NCI-H2107 treated with DMSO at 0.1 percent for 48 hours (cell line): ENCODE results near the gene LGALS3.
A peak's percentile ranks its signal among the peaks of the same experiment; 100 is the strongest.

ENCODE experiments used
- DNase-seq: peaks from one replicate; lab custom pipeline; 2025; ENCODE audit not compliant: unreplicated experiment; lab: John Stamatoyannopoulos, UW

The LGALS3 gene

DNA sequence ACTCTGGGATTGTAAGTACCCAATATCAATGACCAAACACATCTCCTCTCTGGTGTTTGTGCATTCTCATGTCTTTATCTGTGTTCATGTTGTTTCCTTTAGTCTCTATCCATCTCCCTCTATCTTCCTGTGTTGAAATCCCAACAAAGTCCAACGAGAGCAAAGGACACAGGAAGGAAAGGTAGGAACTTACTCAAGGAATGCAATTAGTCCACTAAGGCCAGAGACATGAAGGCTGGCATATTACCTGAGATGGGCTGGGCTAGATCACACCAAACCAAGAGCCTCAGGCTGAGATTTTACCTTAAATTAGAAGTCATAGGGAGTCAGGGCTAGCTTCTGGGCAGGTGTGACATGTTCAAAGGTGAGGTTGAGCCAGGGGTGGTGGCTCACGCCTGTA lies 14.3 kb upstream of the LGALS3 start:
- DNase-seq = no peak

DNA sequence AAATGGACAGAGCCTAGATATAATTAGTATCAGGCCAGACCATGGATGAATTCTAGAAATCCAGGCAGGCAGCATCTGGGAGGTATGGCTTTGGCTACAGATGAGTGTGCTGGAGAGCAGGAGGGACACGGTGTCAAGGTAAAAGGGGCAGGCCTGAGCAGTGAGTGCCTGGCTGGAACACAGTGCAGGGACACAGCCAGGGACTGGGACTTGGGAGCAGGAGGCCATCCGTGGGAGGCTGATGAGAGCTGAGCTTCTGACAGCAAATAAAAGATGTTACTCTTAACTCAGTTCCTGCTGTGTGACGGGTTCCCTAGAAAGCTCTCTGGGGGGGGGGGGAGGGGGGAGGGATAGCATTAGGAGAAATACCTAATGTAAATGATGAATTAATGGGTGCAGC lies 13.6 kb upstream of the LGALS3 start:
- DNase-seq = no peak

- no peak for DNase-seq
These were observed 13.2 kb upstream of the LGALS3 start for GRCh38 chr14:55115861-55116245.

DNA sequence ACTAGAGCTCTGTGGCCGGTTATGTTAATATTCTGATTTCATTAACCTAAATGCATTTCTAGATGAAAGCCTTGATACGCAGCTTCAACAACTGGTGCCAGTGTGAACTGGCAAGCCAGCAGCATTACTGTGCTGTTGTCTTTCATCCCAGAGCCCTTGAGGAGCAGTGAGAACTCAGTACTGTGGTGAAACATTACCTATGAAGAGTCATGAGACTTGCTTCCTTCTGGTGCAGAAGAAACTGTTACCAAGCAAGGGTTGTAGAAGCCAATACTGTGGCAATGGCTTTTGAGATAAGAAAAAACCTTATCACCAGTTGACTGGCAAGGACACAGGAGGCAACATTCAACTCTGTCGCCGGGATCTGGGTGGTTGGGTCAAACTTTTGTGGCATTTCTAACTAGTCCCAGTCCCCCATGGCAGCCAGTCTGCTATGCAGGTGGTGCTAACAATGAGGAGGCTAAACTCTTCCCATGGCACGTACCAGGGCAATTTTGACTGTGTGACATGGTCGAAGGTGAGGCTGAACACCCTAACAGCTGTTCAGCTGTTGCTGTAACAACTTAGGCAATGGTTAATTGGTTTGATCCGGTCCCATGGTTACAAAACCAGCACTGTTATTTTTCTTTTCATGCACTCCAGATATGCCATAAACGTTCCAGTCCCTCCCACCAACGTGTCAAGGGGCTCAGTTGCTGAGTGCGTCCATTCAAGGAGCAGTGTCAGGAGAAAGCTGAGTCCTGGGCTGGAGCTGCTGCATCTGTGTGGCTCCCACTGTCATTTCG lies 12.6 kb upstream of the LGALS3 start:
- DNase-seq = no peak

DNA sequence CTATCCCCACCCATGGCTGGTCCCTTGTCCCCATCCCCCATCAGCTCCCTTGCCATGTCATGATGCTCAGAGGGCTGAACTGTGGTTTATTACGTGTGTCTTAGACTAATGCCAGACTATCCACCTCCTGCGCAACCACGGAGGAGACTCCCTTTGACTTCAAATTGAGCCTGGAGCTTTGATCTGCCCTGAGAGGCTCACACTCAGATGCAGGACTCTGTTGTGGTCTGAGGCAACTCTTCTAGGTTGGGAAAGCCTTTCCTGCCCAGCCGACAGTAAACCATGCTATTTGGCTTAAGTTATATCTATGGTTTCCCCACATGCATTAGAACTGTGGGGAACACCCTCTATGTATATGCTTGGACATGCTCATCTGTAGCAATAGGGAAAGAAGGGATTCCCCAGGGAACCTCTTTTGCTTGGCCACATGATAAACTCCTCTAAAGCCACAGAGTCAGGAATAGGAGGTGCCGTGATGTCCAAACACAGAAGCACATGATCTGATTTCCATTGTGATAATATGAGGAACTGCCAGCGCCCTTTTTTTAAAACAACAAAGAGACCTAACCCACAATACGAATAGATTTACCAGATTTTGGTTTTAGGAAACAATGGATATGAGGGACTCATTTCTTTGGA lies 11.1 kb upstream of the LGALS3 start:
- peak; percentile 13 for DNase-seq

DNA sequence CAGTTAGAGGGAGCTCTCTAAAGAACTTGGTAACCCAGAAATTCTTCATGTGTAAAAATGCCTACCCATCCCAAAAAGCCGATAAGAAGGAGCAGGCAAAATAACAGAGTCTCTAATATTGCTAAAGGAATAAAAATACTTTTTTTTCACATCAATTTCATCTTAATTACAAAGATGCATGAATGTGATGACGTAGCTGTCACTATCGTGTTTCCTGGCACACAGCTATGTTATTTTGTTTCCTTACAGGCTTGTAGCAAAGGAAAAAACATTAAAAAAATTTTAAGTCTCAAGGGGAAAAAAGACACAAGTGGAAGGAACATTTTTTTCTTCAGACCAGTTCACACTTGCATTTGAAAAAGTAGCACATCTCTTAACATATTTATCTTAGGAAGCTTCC lies 10.3 kb upstream of the LGALS3 start:
- DNase-seq = no peak

- no peak for DNase-seq
These were observed 8.2 kb upstream of the LGALS3 start for GRCh38 chr14:55120571-55121495.

DNA sequence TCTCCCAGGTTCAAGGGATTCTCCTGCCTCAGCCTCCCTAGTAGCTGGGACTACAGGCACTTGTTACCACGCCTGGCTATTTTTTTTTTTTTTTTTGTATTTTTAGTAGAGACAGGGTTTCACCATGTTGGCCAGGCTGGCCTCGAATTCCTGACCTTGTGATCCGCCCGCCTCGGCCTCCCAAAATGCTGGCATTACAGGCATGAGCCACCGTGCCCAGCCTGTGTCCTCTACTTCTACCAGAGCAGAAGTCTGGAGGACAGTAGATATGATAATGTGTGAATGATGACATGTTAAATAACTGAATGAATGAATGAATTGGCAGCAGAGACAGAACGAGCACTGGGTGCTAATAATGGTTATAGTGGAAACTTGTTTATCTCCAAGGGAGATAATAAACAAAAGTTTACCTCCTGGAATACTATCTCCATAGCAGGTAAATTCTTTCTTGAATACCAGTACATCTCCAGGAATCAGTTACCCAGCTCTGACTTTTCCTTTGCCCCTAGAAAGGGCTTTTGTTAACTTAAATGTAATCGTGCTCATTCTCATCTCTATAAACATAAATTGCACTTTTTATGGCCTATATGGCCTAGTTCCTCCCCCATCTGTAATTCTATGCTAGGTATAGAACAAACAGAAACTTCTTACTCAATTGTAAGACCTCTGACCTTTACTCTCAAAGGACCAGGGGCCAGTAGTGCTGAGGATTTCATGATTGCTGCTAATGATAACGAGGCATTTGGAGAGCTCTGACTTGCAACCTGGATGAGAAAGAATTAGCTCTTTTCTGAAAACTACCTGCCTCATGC lies 7.2 kb upstream of the LGALS3 start:
- no peak for DNase-seq

GRCh38 chr14:55122440-55122986 lies 6.5 kb upstream of the LGALS3 start:
- DNase-seq = no peak

DNA sequence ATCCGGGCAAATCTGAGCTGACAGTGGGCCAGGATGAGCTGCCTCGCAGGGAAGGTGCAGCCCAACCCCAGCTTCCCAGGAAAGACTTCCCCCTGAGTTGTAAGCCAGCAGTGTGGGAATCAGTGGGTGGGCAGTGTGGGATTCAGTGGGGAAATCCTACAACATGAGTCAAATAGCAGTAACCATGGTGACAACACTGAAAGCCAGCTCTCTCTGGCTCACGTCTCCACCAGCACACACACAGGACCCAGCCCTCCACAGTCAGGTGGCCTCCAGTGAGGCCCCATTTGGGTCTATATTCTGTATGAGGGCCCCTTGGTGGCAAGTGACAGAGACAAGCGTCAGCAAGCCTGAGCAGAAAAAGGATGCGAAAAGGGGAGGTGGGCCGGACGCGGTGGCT lies 6.0 kb upstream of the LGALS3 start:
- no peak for DNase-seq

DNA sequence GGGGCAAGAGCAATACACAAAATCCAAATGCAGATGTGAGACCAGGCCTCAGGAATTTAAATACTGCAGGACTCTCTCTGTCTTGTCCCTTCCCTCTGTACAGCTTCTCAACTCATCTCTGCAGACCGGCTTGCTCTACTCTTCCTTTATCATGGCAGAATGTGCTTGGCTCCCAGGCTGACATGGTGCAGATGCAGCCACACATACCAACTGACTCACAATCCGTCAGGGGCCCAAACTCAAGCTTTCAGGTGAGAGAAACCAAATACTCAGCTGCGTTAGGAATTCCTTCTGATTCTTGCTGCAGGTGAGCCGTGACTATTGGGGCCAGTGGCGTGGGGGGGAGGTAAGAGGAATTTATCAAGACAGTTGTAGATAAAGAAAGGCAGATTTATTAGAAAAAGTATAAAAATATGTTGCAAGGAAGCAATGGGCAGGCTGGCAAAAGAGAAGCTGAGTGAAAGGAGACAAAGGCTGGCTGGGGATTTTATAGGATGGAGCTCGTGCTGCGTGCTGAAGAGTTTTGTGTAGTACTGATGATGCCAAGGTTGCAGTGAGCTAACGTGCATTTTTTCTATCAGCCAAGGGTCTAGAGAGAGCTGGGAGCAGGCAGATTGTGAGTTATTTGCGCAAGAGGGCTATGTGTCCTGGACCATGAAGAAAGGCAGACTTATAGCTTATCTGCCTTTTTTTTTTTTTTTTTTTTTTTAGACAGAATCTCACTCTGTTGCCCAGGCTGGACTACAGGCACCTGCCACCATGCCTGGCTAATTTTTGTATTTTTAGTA lies 5.0 kb upstream of the LGALS3 start:
- DNase-seq = no peak

- no peak for DNase-seq
These were observed 4.2 kb upstream of the LGALS3 start for GRCh38 chr14:55124774-55125386.

DNA sequence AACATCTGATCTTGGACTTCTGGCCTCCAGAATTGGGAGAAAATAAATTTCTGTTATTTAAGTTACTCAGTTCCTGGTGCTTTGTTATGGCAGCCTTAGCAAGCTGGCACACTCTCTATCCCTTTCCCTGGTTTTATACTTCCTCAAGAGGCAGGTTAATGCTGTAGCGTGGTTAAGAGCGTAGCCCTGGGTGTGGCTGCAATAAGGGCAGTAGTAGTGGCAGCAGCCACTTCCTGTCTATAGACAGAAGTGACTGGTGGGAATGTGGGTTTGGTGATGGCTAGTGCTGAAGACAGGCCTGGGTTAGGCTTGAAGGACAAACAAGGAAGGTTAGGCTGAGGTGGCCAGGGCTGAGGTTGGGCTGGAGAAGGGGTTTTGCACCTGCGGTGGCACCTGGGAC lies 3.6 kb upstream of the LGALS3 start:
- DNase-seq = no peak

- no peak for DNase-seq
These were observed 3.0 kb upstream of the LGALS3 start for GRCh38 chr14:55126034-55126433.

DNA sequence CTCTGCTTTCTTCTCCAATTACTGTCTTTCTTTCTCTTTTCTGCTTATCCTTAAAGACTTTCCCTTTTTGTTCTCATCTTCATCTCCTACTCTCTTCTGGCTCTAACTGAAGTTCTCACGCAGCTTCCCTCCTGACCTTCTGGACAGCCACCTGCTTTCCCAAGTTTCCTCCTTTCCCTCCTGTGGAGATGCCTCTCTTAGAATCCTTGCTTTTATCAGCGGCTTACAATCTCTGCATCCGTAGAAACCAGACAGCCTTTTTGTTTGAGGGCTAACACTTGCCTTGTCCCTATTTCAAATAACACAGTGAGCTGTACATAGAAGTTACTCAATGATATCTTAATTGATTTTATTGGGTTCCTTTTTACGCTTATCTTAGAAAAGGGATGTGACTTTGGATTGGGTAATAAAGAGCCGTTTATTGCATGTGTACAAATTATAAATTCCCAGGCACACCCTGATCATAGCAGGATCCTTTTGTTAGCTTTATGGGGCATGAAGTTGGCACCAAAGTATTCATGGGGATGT lies 2.1 kb upstream of the LGALS3 start:
- DNase-seq = no peak

DNA sequence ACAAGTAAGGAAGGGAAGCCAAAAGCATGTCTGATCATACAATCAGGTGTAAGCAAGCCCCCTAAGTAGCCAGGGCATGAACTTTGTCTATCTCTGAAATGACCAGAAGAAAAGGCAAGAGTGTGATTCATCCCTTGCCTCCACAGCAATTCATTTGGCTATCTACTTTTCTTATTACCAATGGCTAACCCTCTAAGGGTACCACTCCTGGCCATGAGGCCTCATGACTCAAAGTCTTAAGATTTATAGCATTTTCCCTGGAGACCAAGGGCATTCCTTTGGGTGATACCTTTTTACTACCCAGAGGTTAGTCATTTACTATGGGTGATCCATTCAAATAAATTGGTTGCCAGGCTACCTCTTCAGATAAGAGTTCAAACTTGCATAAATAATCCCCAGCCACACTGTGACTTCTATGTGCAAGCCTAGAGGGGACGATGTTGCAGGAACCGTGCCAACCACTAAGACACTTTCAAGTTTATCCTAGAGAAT lies 1.5 kb upstream of the LGALS3 start:
- DNase-seq = no peak

DNA sequence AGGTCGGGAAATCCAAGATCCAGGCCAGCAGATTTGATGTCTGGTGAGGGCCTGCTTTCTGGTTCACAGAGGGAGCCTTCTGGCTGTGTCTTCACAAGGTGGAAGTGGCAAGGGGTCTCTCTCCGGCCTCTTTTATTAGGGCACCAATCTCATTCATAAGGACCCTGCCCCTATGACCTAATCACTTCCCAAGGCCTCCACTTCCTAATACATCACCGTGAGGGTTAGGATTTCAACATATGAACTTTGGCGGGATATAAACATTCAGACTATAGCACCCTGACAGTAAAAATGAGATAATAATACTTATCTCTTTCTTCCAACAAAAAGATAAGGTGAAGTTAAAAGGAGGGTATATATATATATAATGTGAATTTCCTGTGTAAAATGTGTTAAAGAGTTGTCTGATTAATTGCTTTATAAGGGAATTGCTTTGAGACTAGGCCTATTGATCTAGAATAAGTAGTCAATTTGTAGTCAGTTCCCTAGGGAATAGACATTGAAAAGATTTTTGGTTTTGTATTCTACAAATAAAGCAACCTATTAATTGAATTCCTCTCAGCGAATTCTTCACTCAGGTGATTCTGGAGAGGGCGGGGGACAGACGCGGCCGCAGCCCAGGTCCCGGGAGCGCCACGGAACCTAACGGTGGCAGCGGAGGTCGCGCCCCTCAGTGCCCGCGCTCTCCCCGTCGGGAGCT lies 516 bp upstream of the LGALS3 start:
- no peak for DNase-seq

DNA sequence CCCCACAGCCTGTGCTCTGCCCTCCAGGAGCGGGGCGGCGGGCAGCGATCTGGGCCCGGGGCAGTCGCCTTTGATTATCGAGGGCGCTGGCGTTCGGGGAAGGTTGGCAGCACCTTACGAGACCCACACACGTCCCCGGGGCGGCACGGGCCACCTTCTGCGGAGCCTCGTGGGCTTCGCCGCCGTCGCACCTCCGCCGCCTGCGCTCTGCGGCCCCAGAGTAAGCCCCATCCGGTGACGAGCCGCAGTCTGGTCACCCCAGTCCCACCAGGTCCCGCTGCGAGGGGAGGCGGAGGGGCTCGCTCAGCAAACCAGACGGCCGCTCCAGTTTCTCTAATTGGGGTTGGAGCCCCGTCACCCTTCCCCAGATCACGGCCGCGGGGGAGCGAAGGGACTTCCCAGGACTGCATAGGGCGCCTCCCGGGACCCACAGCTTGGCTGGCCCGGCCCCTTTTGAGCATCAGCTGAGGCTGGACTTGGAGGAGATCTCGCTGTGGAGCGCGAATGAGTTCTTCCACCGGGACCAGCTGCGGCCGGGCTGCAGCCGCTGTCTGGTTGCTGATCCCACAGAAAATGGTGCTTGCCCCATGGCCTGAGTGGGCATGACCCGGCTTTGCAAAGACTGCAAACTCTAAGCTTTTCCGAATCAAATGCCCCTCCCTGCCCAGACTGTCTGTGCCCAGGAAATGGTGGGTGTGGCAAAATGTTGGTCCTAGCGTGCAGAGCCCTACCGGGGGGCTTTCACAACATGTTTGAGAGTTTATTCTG lies 560 bp downstream of the LGALS3 start:
- no peak for DNase-seq
